GM12892 (cell line): ENCODE measurements around the gene EXT2.

Experiments used
- DNase-seq: peaks from one replicate; pipeline ENCODE4 v3.0.0; 2011; ENCODE audit not compliant: insufficient read length
- FAIRE-seq: peaks from 2 replicates; lab custom pipeline; 2011; peaks lifted over from hg19 to GRCh38; lab: Jason Lieb, UNC
- POLR2A ChIP-seq: IDR thresholded peaks from 2 replicates; pipeline ENCODE4 v1.6.1; 2011; ENCODE audit warnings: low read depth, low read length, control low read depth
- POLR2AphosphoS5 ChIP-seq: IDR thresholded peaks from 2 replicates; pipeline ENCODE4 v1.6.1; 2011; ENCODE audit warnings: low read depth, low read length, control low read depth
- TAF1 ChIP-seq: IDR thresholded peaks from 2 replicates; pipeline ENCODE4 v1.6.1; 2011; ENCODE audit warnings: low read depth, mild to moderate bottlenecking, control low read depth, low read length, borderline replicate concordance

The EXT2 gene

DNA sequence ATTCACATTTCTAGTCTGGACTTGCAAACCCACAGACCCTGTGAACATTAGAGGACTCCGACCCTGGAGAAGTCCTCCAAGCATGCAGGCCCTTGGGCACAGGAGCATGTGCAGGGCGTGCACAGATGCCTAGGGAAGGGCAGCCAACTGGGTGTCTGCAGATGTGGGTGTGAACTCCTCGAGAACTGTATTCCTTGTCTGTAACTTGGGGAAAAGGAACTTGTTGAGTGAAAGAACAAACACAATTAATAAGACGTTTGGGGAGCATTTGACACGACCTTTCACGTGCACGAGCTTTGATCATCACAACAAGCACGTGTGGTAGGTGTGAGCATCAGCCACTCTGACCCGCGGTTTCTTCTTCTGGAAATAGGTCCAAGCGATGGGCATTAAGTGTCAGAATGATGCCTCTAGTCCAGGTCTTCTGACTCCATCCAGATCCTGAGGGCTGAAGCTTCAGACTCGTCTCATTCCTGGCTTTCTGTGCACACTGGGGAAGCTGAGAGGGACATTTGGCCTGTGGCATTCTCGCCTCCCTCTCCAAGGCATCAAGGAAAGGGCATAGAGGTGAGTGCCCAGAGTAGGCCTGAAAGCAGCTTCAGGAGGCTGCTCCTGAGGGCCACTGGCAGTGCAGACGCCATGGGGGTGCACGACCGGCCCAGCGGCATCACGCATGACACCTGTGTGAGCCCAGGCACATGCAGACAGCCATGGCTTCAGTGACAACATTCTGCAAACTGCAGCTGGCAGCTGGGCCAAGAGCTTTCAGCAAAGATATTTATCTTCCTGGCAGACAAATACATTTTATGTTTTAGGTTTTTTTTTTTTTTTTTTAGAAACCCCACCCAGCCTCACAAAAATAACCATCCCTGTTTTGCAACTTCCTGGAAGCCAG, 182.0 kb downstream of the EXT2 start:
- TF ChIP-seq TAF1 = no peak
- no peak for TF ChIP-seq POLR2A
- TF ChIP-seq POLR2AphosphoS5 = no peak
- FAIRE-seq = no peak
- no peak for DNase-seq

DNA sequence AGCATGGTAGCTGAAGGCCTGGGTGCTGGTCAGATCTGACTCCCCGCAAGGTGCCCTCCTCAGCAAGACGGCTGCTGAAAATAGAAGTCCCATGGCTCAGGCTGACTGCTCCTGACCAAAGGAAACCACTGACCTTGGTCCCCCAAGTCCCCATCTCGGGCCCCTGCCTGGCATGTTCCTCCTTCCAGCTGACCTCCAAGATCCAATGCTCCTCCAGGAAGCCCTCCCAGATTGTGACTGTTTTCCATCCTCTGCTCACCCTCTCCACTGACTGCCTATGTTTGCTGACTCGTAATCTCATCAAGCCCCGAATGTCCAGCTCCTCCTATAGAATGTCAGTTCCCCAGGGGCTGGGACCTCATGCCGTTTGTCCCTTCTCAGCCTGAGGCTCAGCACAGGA, 184.0 kb downstream of the EXT2 start:
- no peak for FAIRE-seq
- DNase-seq = no peak
- TF ChIP-seq POLR2A (no peak), POLR2AphosphoS5 (no peak), TAF1 (no peak)

DNA sequence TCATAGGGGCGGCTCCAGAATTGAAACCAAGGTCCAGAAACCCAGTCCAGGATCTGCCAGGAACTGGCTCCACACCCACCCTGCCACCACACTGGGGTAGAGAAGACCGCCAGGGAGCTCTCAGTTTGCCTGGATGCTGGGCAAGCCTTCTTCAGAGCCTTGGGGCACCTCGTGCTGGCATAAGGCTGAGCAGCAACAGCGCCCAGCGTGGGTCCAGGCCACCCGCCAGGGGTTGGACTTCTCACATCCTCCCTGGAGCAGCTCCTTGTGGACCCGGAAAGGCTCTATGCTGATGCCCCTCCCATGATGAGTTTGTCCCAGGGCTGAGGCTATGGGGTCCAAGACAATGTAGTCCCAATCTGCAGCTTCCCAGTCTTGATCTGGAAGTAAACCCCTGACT, 184.8 kb downstream of the EXT2 start:
- FAIRE-seq (no peak), DNase-seq (no peak)
- TF ChIP-seq POLR2A (no peak), TAF1 (no peak), POLR2AphosphoS5 (no peak)

DNA sequence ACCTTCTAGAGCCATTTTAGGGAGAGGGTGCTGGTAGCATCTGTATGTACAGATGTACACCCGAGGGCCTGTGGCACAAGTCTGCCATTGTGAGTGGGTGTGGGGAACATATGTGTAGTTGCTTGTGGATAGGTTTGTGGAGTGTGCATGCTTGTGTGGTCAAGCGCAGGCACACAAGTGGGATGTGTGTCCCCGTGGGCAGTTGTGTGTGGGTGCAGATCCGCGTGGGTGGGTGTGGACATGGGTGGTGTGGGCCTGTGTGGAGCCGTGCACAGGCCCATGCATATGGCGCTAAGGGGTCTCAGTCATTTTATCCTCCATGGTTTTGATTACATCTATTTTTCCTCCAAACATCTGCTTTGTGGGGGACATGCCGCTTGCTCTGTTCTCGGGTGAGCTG, 185.7 kb downstream of the EXT2 start:
- no peak for DNase-seq
- TF ChIP-seq POLR2AphosphoS5 = no peak
- TF ChIP-seq POLR2A = no peak
- TF ChIP-seq TAF1 = no peak
- no peak for FAIRE-seq

DNA sequence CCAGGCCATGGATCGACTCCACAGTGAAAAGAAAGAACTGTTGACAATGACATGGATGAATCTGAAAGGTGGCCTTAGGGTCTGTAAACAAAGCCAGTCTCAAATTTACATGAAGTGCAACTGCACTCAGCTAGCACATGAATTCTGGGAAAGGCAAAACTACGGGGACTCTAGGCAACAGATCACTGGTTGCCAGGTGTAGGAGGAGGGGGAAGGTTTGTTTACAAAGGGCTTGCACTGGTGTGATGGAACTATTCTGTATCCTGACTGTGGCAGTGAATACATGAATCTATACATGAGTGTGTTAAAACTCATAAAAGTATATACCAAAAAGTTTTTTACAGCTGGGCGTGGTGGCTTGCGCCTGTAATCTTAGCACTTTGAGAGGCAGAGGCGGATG, 187.1 kb downstream of the EXT2 start:
- FAIRE-seq (no peak), DNase-seq (no peak)
- TF ChIP-seq TAF1 = no peak

DNA sequence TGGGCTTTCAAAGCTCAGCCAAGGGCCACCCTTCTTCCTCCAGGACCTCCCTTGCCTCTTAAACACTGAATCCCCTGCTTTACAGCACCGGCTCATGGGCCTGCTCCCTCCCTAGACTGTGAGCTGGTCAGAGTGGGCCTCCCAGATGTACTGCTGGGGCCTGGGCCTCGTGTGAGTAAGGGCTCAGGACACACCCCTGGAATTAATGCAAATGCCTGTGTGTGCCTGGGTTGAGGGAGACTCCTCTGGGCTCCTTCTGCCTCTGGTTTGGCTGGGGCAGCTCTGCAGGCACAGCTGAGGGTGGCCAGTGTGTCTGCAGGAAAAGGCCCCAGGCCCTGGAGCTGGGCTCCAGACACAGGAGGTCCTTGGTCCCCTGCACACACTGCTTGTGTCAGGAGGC, 190.3 kb downstream of the EXT2 start:
- TF ChIP-seq POLR2AphosphoS5 (no peak), TAF1 (no peak), POLR2A (no peak)
- DNase-seq (no peak), FAIRE-seq (no peak)

DNA sequence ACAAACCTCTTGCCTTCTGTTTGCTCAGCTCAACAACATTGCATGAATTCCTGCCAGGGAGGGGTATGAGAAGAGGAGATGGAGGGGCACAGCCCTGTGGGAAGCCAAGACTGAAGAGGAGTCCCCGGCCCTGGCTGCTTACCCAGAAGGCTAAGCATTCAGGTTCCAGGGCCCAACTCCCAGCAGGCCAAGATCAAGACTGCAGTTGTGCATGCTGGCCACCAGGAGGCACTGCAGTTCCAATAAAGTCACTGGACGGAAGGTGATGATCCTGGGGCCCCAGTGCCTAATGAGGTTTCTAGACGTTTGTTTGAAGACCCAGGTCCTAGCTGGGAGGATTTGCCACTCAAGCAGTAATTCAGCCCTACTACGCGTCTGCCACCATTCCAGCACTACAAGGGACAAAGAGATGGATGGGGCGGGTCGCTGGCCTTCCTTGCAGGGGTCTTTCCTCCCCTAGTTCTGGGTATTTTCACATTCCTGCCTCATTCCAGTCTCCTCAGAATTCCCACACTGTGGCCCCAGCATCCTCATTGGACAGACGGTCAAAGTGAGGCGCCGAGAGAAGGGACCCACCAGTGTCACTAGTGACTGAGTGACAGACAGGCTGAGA, 190.9 kb downstream of the EXT2 start:
- DNase-seq (peak; percentile 70), FAIRE-seq (peak; percentile 99)
- TF ChIP-seq POLR2A (no peak), TAF1 (no peak), POLR2AphosphoS5 (no peak)

DNA sequence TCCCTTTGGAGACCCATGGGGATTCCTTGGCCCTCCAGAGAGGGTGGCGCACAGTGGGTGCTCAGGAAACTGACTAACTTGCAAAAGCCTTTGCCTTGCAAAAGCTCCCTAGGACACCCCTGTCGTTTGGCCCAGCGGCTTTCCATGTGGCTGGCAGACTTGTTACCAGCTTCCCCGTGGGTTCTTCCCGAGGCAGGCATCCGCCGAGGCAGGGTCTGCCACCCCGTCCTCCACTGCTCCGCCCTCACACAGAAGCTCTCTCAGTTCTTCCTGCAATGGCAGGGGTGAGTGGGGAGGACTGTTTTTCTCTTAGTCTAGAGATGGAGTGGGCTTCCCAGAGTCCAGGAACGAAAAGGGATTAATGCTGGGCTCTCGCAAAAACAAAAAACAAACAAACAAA, 191.4 kb downstream of the EXT2 start:
- DNase-seq (no peak), FAIRE-seq (no peak)
- TF ChIP-seq POLR2A (no peak), TAF1 (no peak), POLR2AphosphoS5 (no peak)

DNA sequence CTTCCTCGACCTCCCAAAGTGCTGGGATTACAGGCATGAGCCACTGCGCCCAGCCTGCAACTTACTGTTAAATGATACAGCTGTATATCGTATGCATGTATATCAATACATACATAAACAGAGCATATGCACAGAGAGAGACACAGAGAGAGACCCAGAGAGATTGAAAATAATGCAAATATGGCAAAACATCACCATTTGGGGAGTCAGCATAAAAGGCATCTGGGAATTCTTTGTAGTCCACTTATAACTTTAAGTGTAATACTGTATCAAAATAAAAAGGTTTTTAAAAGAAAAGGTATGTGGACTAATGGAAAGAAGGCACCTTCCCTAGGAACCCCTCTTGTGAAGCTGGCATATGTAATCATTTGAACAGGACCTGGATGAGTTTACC, 192.7 kb downstream of the EXT2 start:
- DNase-seq = no peak
- FAIRE-seq = no peak

DNA sequence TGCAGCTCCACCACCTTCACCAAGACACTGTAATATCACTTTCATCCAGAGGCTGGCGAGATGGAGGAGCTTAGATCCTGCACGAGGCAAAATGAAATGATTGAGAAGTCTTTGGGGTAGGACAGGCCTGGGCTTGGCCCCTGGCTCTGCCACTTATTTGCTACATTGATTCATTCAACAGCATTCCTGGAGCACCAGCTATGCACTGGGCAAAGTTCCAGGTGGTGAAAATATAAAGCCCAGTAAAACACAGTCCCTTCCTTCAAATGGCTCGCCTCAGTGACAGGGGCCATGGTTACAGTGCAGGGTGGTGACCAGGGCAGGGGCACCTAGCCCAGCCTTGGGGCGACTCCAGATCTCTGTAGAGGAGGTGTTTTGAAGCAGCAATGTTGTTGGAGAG, 194.7 kb downstream of the EXT2 start:
- DNase-seq (no peak), FAIRE-seq (no peak)
- TF ChIP-seq TAF1 (no peak), POLR2AphosphoS5 (no peak), POLR2A (no peak)

More for the DNA sequence above, 192.7 kb downstream of the EXT2 start:
- TF ChIP-seq POLR2A (no peak), TAF1 (no peak), POLR2AphosphoS5 (no peak)
